Forelimb muscle (tissue), 1 donor: ENCODE data around the gene HMGCS2. TPM values are rescaled to one million over a fixed set of nuclear protein-coding genes. Genes with fewer than 3 reads are reported as not detected.

Experiments used
- DNase-seq: peaks from one replicate; pipeline ENCODE4 v3.0.0-alpha.2; 2013; ENCODE audit warnings: low read depth
- polyA plus RNA-seq: library from polyadenylated mRNA; unstranded; fragments of 120-200 nt; gene quantifications from one replicate; pipeline ENCODE4 v1.2.1, GENCODE V29; 2013; ENCODE audit not compliant: insufficient read length

HMGCS2 gene
- polyA plus RNA-seq, 1 donor, result not detected

DNA sequence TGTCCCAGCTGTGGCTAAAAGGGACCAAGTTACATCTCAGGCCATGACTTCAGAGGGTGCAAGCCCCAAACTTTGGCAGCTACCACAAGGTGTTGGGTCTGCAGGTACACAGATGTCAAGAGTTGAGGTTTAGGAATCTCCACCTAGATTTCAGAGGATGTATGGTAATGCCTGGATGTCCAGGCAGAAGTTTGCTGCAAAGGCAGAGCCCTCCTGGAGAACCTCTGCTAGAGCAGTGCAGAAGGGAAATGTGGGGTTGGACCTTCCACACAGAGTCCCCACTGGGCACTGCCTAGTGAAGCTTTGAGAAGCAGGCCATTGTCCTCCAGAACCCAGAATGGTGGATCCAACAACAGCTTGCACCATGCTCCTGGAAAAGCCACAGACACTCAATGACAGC lies 67.0 kb downstream of the HMGCS2 start:
- no peak for DNase-seq

DNA sequence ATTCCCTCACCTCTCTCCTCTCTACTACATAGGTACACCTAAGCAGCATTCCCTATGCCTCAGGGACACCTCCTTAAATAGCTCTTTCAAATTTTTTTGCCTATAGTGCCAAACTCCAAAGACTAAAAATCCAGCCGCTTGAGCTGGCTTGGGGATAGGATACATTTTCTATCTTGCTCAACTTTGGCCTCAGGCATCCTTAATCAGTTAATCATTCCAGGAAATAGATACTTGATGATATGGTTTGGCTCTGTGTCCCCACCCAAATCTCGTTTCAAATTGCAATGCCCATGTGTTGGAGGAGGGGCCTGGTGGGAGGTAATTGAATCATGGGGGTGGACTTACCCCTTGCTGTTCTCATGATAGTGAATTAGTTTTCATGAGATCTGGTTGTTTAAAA lies 68.4 kb downstream of the HMGCS2 start:
- no peak for DNase-seq

Other genes with a start within 250 kb of the HMGCS2 start
- 11.6 TPM for gene ZNF697, start 120.6 kb downstream of the HMGCS2 start, polyA plus RNA-seq
- 52.2 TPM for gene PHGDH, start 57.0 kb downstream of the HMGCS2 start, polyA plus RNA-seq
- gene REG4, start 42.6 kb upstream of the HMGCS2 start, polyA plus RNA-seq, result not detected
- not detected for gene ADAM30, start 127.6 kb upstream of the HMGCS2 start, polyA plus RNA-seq